GM23338 (cell line): ENCODE measurements around the gene TMEM135. TPM values are rescaled to one million over a fixed set of nuclear protein-coding genes. Genes with fewer than 3 reads are reported as not detected.
"Not testable (repeated sequence)": the region's sequence is repeated elsewhere in the genome, so short reads cannot be mapped to it uniquely, and the experiment has no call there.

ENCODE experiments used
- ATAC-seq: fragments of 200-7000 bp; cut with Tn5 transposase; 3 replicates; pipeline ENCODE4 v1.9.1; 2020
- DNase-seq: peaks from one replicate; pipeline ENCODE4 v3.0.0-alpha.2; 2015; ENCODE audit warnings: low spot score
- H2AFZ ChIP-seq: fragments of 200-600 bp; sonication (generic); 2 replicates; pipeline ENCODE4 v1.8.0; 2016; ENCODE audit warnings: antibody characterized with exemption, mild to moderate bottlenecking, moderate library complexity
- H3F3A ChIP-seq: fragments of 200-600 bp; sonication (generic); replicated peaks from 2 replicates; pipeline ENCODE4 v1.8.0; 2017; ENCODE audit warnings: antibody characterized with exemption, mixed run types, low read depth
- H3K27ac ChIP-seq: fragments of 200-600 bp; sonication (generic); 2 replicates; pipeline ENCODE4 v1.6.1; 2016; ENCODE audit warnings: low read depth
- H3K27me3 ChIP-seq: fragments of 200-600 bp; sonication (generic); 2 replicates; pipeline ENCODE4 v1.8.0; 2016; ENCODE audit warnings: mild to moderate bottlenecking, mixed run types, moderate library complexity; ENCODE audit not compliant: insufficient read depth
- H3K36me3 ChIP-seq: fragments of 200-600 bp; sonication (generic); 2 replicates; pipeline ENCODE4 v1.8.0; 2016; ENCODE audit warnings: mild to moderate bottlenecking; ENCODE audit not compliant: insufficient read depth
- H3K4me1 ChIP-seq: fragments of 200-600 bp; sonication (generic); 2 replicates; pipeline ENCODE4 v1.8.0; 2016; ENCODE audit warnings: mild to moderate bottlenecking, moderate library complexity; ENCODE audit not compliant: insufficient read depth
- H3K4me2 ChIP-seq: fragments of 200-600 bp; sonication (generic); 2 replicates; pipeline ENCODE4 v1.7.1; 2017; ENCODE audit warnings: mixed run types
- H3K4me3 ChIP-seq: fragments of 200-600 bp; sonication (generic); 2 replicates; pipeline ENCODE4 v1.6.1; 2016; ENCODE audit warnings: mixed run types
- H3K79me2 ChIP-seq: fragments of 200-600 bp; sonication (generic); replicated peaks from 2 replicates; pipeline ENCODE4 v1.8.0; 2017; ENCODE audit warnings: mild to moderate bottlenecking; ENCODE audit not compliant: insufficient read depth
- H3K9me2 ChIP-seq: fragments of 200-600 bp; sonication (generic); 2 replicates; pipeline ENCODE4 v1.8.0; 2017; ENCODE audit not compliant: insufficient read depth
- H4K20me1 ChIP-seq: fragments of 200-600 bp; sonication (generic); replicated peaks from 2 replicates; pipeline ENCODE4 v1.8.0; 2017; ENCODE audit warnings: mild to moderate bottlenecking; ENCODE audit not compliant: insufficient read depth
- H3K27ac Mint-ChIP-seq: 2 replicates; pipeline ENCODE4 v1.8.0; 2020; ENCODE audit warnings: inconsistent platforms, mild to moderate bottlenecking, moderate library complexity, mixed read lengths
- H3K27me3 Mint-ChIP-seq: 3 replicates; pipeline ENCODE4 v1.8.0; 2022; ENCODE audit warnings: low read depth, mild to moderate bottlenecking, moderate library complexity, mixed read lengths, inconsistent platforms; ENCODE audit not compliant: insufficient read depth, poor library complexity
- H3K36me3 Mint-ChIP-seq: 3 replicates; pipeline ENCODE4 v1.8.0; 2021; ENCODE audit warnings: low read depth, mild to moderate bottlenecking, inconsistent platforms, moderate library complexity, mixed read lengths
- H3K4me1 Mint-ChIP-seq: 3 replicates; pipeline ENCODE4 v1.8.0; 2020; ENCODE audit warnings: mild to moderate bottlenecking, inconsistent platforms, mixed read lengths
- H3K4me3 Mint-ChIP-seq: 3 replicates; pipeline ENCODE4 v1.8.0; 2021; ENCODE audit warnings: moderate library complexity, mild to moderate bottlenecking, inconsistent platforms, mixed read lengths
- H3K9me3 Mint-ChIP-seq: 3 replicates; pipeline ENCODE4 v1.8.0; 2020; ENCODE audit warnings: moderate library complexity, mild to moderate bottlenecking, inconsistent platforms, mixed read lengths
- NANOG ChIP-seq: IDR thresholded peaks from 2 replicates; pipeline ENCODE4 v1.6.1; 2016; ENCODE audit warnings: antibody characterized with exemption, borderline replicate concordance
- POLR2AphosphoS5 ChIP-seq: IDR thresholded peaks from 2 replicates; pipeline ENCODE4 v1.6.1; 2016; ENCODE audit warnings: antibody characterized with exemption, low read depth
- STAT1 ChIP-seq: IDR thresholded peaks from one replicate; pipeline ENCODE4 v1.6.1; 2016; ENCODE audit warnings: antibody characterized with exemption; ENCODE audit not compliant: unreplicated experiment
- ZNF331 ChIP-seq: fragments of 250-450 bp; sonication (Bioruptor Pico); IDR thresholded peaks from 2 replicates; pipeline ENCODE4 v1.5.0; 2020; ENCODE audit warnings: low read depth, mild to moderate bottlenecking, moderate library complexity
- polyA plus RNA-seq: library from polyadenylated mRNA; unstranded; fragments of >200 nt; fragmentation: Nextera tagmentation; extraction: Ambion mirVana; gene quantifications from 2 replicates; pipeline ENCODE4 v1.2.1, GENCODE V29; 2016
- total RNA-seq: library from RNA; depleted of rRNA; stranded (reverse); fragments of >200 nt; shearing (Covaris generic); gene quantifications from 2 replicates; pipeline ENCODE4 v1.2.3, GENCODE V29; 2014
- TF ChIP-seq, protein P1 (sequence below): IDR thresholded peaks from one replicate; pipeline ENCODE4 v1.6.1; 2018; ENCODE audit warnings: antibody characterized with exemption; ENCODE audit not compliant: unreplicated experiment
- TF ChIP-seq, protein P2 (sequence below), 2 experiments: fragments of 200-600 bp in 1 of 2; sonication (generic) in 1 of 2; conservative IDR thresholded peaks; 2 replicates each; pipeline versions ENCODE4 v1.5.1 to v1.6.1; 2016 to 2017; ENCODE audit warnings: antibody characterized with exemption in 2 of 2, low read depth in 2 of 2, mild to moderate bottlenecking in 2 of 2, moderate library complexity in 1 of 2

The TMEM135 gene
- total and polyA plus RNA-seq, 2 experiments from 2014 or later: 23.4 to 49.9 TPM

DNA sequence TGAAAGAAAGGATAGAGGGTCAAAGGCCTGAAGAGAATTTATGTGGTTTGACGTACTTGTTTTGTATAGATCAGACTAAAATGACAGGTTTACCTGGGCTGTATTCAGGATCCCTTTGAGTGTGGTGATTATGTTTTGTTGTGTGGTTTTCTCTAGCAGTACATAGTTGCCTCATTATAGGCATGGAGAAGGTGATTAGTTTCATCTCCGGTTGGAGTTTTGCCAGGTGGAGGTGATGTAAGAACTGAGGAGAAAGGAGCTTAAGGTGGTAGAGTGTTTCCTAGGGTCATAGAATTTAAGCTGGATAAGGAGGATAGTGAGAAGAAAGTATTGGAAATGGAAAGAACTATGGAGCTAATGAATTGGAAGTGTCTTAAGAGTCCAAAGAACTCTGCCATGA, 229.0 kb downstream of the TMEM135 start:
- Mint-ChIP-seq H3K27me3 (peaks cover 5% of the 10 kb centered on the region), H3K4me3 (no peak overlapping the region), H3K27ac (no peak overlapping the region), H3K36me3 (no peaks in the 10 kb centered on the region), H3K9me3 (no peaks in the 10 kb centered on the region), H3K4me1 (no peaks in the 10 kb centered on the region)
- no peak overlapping the region for H3K4me3 ChIP-seq
- no peaks in the 10 kb centered on the region for H3K9me2 ChIP-seq
- H3K79me2 ChIP-seq: no peaks in the 10 kb centered on the region
- H2AFZ ChIP-seq: no peak overlapping the region
- no peaks in the 10 kb centered on the region for H3F3A ChIP-seq
- ATAC-seq (no peak), DNase-seq (no peak)
- no peak overlapping the region for H3K27ac ChIP-seq
- TF ChIP-seq, protein P1, sequence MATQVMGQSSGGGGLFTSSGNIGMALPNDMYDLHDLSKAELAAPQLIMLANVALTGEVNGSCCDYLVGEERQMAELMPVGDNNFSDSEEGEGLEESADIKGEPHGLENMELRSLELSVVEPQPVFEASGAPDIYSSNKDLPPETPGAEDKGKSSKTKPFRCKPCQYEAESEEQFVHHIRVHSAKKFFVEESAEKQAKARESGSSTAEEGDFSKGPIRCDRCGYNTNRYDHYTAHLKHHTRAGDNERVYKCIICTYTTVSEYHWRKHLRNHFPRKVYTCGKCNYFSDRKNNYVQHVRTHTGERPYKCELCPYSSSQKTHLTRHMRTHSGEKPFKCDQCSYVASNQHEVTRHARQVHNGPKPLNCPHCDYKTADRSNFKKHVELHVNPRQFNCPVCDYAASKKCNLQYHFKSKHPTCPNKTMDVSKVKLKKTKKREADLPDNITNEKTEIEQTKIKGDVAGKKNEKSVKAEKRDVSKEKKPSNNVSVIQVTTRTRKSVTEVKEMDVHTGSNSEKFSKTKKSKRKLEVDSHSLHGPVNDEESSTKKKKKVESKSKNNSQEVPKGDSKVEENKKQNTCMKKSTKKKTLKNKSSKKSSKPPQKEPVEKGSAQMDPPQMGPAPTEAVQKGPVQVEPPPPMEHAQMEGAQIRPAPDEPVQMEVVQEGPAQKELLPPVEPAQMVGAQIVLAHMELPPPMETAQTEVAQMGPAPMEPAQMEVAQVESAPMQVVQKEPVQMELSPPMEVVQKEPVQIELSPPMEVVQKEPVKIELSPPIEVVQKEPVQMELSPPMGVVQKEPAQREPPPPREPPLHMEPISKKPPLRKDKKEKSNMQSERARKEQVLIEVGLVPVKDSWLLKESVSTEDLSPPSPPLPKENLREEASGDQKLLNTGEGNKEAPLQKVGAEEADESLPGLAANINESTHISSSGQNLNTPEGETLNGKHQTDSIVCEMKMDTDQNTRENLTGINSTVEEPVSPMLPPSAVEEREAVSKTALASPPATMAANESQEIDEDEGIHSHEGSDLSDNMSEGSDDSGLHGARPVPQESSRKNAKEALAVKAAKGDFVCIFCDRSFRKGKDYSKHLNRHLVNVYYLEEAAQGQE: no peak
- TF ChIP-seq POLR2AphosphoS5 (no peak), STAT1 (no peak)
- TF ChIP-seq, protein P2, sequence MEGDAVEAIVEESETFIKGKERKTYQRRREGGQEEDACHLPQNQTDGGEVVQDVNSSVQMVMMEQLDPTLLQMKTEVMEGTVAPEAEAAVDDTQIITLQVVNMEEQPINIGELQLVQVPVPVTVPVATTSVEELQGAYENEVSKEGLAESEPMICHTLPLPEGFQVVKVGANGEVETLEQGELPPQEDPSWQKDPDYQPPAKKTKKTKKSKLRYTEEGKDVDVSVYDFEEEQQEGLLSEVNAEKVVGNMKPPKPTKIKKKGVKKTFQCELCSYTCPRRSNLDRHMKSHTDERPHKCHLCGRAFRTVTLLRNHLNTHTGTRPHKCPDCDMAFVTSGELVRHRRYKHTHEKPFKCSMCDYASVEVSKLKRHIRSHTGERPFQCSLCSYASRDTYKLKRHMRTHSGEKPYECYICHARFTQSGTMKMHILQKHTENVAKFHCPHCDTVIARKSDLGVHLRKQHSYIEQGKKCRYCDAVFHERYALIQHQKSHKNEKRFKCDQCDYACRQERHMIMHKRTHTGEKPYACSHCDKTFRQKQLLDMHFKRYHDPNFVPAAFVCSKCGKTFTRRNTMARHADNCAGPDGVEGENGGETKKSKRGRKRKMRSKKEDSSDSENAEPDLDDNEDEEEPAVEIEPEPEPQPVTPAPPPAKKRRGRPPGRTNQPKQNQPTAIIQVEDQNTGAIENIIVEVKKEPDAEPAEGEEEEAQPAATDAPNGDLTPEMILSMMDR (conservative IDR thresholded peaks at IDR 0.05; ENCODE audit: low read depth in 2 of 2): no peak
- H3K4me1 ChIP-seq: no peaks in the 10 kb centered on the region
- no peaks in the 10 kb centered on the region for H3K36me3 ChIP-seq
- no peak overlapping the region for H3K4me2 ChIP-seq
- no peaks in the 10 kb centered on the region; the same call in 1 of the 2 replicates for H4K20me1 ChIP-seq
- H3K27me3 ChIP-seq: no peaks in the 10 kb centered on the region

DNA sequence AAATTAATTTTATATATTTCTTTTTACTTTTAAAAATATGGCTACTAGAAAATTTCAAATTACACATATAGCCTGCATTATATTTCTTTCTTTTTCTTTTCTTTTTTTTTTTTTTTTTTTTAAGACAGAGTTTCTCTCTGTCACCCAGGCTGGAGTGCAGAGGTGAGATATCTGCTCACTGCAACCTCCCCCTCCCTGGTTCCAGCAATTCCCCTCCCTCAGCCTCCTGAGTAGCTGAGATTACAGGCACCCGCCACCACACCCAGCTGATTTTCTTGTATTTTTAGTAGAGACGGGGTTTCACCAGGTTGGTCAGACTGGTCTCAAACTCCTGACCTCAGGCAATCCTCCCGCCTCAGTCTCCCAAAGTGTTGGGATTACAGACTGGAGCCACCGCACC, 234.2 kb downstream of the TMEM135 start:
- not testable (repeated sequence) for ATAC-seq

DNA sequence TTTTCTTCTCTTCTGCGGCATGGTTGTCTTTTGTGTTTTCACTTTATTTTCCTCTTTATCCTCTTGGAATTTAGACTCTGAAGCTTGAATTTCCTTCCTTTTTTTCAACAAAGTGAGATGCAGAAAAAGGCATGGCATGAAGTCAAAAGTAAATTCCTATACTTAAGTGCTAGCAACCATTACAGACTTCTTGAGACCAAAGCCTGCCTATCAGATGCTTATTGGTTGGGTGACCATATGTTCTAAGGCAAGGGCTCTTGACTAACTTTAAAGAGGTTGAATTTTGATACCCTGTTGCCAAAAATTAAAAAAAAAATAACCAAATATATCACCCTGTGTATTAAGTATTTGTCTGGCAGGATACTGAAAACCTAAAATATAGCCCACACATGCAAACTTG, 237.4 kb downstream of the TMEM135 start:
- H3K36me3 Mint-ChIP-seq: no peaks in the 10 kb centered on the region
- H3K27me3 Mint-ChIP-seq: peaks cover 3% of the 10 kb centered on the region
- H3K9me3 Mint-ChIP-seq: no peaks in the 10 kb centered on the region
- no peak overlapping the region for H3K4me2 ChIP-seq
- no peaks in the 10 kb centered on the region for H3F3A ChIP-seq
- peaks cover 8% of the 10 kb centered on the region; the same call in 1 of the 2 replicates for H3K4me1 ChIP-seq
- no peak overlapping the region for H3K4me3 ChIP-seq
- no peaks in the 10 kb centered on the region for H3K36me3 ChIP-seq
- H3K79me2 ChIP-seq: no peaks in the 10 kb centered on the region
- H3K9me2 ChIP-seq: no peaks in the 10 kb centered on the region
- DNase-seq (no peak), ATAC-seq (no peak)
- no peak overlapping the region for H3K4me3 Mint-ChIP-seq
- no peak overlapping the region for H3K27ac ChIP-seq
- no peak overlapping the region for H3K27ac Mint-ChIP-seq
- H3K27me3 ChIP-seq: no peaks in the 10 kb centered on the region
- H4K20me1 ChIP-seq: no peaks in the 10 kb centered on the region
- peaks cover 10% of the 10 kb centered on the region; the same call in 2 of the 3 replicates for H3K4me1 Mint-ChIP-seq
- H2AFZ ChIP-seq: no peak overlapping the region
- TF ChIP-seq NANOG: no peak
- no peak for TF ChIP-seq ZNF331 (CRISPR knock-in tag)

More for the DNA sequence above, 234.2 kb downstream of the TMEM135 start:
- not testable (repeated sequence) for H4K20me1 ChIP-seq, H3K27ac Mint-ChIP-seq, H3K9me2 ChIP-seq, H3K79me2 ChIP-seq, H3K27me3 Mint-ChIP-seq, H2AFZ ChIP-seq, H3K4me3 Mint-ChIP-seq, H3K27me3 ChIP-seq, H3K4me1 Mint-ChIP-seq, H3K4me2 ChIP-seq, H3K27ac ChIP-seq, H3K4me3 ChIP-seq, H3K4me1 ChIP-seq, H3K9me3 Mint-ChIP-seq, H3K36me3 ChIP-seq, DNase-seq, H3F3A ChIP-seq, H3K36me3 Mint-ChIP-seq
